ENCODE measurements around the gene CAD.
"Not testable (repeated sequence)": the region's sequence is repeated elsewhere in the genome, so short reads cannot be mapped to it uniquely, and the experiment has no call there.

The CAD gene

DNA sequence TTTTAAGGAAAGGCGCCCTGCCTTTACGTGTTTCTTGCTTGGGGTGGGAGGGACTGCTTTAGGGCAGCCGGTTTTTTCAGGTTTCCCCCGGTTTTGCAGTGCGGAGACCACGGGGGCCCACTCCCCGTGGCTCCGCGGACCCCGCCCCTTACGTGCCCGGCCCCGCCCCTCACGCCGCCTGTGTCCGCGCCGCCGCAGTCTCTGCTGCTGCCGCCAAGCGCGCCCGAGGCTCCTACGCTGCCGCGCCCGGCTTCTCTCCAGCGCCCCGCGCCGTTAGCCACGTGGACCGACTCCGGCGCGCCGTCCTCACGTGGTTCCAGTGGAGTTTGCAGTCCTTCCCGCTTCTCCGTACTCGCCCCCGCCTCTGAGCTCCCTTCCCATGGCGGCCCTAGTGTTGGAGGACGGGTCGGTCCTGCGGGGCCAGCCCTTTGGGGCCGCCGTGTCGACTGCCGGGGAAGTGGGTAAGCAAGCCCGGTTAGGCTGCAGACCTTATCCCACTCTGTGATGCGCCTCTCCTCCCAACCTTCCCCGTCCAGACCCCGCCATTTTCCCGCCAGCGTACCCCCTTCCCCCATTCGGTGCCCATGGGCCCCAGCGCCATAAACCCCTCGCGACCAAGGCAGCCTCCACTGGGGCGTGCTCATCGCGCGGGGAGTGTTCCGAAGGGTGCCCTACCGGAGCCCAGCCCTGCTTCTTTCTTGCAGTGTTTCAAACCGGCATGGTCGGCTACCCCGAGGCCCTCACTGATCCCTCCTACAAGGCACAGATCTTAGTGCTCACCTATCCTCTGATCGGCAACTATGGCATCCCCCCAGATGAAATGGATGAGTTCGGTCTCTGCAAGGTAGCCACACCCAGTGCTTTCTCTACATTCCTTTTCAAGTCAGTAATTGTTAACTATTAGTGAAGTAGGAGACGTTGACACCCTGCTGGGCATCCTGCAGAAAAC lies at the start of gene CAD:
Gene CAD (plus strand): TSS at position 197 of the 949 bp plus-strand sequence. CDS start 183 bp downstream, at position 380.
- peak; percentile 84 for DNase-seq (ENCODE audit: low spot score)

DNA sequence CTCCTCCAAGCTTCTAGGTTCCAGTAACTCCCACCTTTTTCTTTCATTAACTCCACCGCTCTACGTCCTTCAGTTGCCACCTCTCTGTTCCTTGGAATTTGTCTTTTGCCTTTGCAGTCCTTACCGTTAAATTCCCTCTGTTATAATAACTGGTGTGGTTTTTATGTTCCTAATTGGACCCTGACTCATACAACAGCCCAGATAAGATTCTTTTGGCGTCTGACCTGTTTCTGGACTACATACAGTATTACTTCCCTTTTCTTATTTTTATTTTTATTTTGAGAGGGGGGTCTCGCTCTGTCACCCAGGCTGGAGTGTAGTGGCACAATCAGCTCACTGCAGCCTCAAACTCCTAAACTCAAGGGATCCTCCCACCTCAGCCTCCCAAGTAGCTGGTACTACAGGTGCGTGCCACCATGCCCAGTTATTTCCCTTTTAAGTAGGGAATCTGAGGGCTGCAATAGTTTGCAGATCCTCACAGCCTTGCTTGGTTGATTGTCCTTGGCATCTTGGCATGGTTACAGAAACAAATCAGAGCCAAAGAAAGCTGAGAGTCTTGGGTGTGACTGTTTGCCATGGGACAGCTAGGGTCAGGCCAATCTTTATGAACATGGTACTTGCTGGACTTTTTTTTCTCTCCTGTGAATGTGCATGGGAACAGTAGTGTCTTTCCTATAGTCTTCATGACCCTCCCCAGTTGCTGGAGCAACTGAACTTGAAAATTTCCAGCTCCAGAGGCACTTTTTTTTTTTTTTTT lies 46.4 kb upstream of the CAD start:
- DNase-seq (ENCODE audit: low spot score), result no peak

DNA sequence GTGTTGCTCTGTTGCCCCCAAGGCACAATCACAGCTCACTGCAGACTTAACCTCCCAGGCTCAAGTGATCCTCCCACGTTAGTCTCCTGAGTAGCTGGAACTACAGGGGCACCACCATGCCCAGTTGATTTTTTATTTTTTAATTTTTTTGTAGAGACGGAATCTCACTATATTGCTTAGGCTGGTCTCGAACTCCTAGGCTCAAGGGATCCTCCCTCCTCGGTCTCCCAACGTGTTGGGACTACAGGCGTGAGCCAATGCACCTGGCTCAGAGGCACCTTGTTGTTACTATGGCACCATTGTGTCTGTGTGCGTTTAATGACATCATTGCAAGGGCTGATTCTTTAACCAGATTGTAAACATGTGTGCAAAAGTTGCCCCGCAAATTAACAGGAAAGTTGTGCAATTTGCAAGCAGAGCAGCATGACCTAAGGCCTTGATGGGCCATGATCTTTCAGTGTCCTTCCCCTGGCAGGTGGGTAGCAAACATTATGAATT lies 45.8 kb upstream of the CAD start:
- DNase-seq (ENCODE audit: low spot score), result no peak

DNA sequence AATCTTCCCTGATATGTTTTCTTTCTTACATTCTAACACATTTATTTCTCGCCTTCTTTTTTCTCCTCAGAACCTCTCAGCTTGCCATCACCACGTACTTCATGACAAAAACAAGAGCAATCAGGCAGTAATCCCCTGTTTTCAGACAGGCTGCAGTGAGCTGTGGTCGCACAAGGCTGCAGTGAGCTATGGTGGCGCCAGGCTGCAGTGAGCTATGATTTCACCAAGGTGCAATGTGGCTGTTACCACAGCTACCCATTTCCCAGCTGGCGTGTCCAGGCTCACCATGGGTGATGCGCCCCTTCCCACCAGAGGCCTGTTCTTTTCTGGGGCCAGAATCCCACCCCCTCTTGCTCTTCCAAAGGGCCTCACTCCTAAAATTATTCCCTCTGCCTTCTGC lies 42.5 kb upstream of the CAD start:
- DNase-seq (ENCODE audit: low spot score), result no peak

DNA sequence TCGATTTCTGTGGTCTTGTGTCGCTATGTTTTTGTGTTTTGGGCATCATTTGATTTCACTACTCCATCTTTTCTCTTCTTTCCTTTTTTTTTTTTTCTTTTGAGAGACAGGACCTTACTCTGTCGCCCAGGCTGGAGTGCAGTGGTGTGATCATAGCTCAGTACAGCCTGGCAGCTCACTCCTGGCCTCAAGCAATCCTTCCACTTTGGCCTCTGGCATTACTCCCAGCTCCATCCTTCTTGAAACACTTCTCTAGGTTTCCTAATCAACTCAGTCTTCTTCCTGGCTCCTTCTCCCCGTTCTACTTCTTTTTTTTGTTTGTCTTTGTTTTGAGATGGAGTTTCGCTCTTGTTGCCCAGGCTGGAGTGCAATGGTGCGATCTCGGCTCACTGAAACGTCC lies 41.8 kb upstream of the CAD start:
- no peak for DNase-seq (ENCODE audit: low spot score)

DNA sequence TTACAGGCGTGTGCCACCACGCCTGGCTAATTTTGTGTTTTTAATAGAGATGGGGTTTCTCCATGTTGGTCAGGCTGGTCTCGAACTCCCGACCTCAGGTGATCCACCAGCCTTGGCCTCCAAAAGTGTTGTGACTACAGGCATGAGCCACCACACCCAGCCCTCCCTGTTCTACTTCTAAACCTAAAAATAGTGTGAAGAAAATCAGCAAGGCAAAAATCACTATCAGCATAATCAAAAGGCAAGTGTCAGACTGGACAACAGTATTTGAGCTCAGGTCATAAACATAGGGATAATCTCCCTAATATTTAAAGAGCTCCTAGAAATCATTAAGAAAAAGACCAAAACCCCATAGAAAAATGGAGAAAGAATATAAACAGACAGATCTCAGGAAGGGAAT lies 41.4 kb upstream of the CAD start:
- DNase-seq (ENCODE audit: low spot score), result not testable (repeated sequence)

DNA sequence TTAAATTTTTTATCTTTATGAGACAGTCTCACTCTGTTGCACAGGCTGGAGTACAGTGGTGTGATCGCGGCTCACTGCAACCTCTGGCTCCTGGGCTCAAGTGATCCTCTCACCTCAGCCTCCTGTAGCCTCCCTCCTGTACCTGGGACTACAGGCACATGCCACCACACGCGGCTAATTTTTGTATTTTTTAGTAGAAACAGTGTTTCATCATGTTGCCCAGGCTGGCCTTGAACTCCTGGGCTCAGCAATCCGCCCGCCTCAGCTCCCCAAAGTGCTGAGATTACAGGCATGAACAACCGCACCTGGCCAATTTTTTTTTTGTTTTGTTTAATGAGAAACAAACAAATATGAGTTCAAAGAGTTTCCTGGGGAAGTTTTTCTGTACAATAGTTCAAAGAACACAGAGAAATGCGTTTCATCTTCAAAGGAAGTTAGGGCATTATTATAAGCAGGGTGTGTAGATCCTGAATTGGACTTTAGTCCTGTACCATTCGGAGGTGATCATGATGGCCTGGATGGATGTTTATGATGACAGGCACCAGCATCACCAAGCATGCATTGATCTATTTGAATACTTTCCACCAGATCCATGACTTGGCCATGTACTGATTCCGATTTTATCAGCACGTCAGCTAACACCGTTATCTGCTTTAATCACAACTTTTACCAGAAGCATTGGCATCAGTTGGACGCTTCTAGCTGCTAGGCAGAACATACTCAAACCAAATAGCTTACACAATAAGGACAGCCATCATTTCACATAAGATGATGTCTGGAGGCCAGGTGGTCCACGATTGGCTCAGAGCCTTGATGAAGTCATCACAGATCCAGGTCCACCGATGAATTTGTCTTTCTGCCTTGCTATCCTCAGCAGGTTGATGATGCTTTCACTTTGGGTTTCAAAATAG lies 39.5 kb upstream of the CAD start:
- DNase-seq (ENCODE audit: low spot score), result no peak

DNA sequence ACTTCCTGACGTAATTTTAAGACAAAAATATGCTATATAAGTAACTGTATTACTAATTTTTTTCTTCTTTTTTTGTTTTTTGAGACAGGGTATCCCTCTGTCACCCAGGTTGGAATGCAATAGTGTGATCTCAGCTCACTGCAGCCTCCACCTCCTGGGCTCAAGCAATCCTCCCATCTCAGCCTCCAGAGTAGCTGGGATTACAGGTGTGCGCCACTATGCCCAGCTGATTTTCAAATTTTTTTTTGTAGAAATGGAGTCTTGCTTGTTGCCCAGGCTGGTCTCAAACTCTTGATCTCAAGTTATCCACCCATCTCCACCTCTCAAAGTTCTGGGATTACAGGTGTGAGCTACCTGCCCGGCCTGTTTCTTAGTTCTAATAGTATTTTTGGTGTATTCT lies 38.7 kb upstream of the CAD start:
- no peak for DNase-seq (ENCODE audit: low spot score)

DNA sequence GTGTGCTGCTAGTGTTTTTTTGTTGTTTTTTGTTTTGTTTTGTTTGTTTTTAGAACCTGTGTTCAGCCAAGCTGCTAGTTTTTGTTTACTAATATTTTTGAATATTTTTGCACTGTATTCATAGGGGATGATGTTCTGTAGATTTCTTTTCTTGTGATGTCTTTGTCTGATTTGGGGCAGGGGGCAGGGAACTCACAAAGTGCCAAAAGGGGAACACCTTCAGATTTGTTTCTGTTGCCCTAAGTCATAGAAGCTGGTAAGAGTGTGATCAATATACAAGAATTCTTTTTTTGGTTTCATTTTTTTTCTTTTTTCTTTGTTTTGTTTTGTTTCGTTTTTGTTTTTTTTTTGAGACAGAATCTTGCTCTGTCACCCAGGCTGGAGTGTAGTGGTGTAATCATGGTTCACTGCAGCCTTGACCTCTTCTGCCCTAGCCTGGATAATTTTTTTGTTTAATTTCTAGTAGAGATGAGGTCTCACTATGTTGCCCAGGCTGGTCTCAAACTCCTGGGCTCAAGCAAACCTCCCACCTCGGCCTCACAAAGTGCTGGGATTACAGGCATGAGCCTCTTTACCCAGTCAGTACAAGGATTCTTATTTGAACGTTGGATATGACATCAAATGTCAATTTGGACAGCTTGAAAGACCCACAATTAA lies 37.7 kb upstream of the CAD start:
- DNase-seq (ENCODE audit: low spot score), result no peak

DNA sequence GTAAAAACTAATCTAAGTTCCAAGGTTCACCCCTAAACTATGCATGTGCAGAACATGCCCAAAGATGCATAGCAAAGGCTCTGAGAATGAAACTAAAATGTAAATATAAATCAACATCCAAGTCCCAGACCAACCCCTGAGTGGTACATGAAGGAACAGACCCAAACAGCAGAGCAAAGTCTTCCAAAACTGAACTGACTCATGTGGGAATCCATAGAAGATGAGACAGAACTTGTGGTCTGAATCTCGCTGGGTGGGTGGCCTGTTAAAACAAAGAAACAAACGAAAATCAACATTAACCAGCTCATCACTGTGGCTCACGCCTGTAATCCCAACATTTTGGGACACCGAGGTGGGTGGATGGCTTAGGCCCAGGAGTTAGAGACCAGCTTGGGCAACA lies 34.8 kb upstream of the CAD start:
- no peak for DNase-seq (ENCODE audit: low spot score)

DNA sequence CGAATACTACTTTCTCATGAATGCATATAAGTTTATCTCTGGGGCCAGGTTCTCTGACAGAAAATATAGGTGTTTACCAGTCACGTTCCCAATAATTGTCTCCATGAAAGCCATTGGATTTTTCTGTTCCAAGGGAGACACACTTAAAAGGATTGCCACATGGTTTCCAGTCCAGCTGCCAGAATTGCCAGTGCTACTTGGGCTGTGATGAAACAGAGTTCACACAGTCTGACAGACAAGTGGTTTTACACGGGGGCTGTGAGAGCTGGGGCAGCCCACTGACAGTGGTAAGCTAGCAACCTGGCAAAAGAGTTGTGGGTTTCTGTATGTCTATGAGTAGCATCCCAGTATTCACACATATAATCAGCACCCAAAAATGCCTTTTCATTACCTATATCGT lies 33.1 kb upstream of the CAD start:
- DNase-seq (ENCODE audit: low spot score), result no peak

DNA sequence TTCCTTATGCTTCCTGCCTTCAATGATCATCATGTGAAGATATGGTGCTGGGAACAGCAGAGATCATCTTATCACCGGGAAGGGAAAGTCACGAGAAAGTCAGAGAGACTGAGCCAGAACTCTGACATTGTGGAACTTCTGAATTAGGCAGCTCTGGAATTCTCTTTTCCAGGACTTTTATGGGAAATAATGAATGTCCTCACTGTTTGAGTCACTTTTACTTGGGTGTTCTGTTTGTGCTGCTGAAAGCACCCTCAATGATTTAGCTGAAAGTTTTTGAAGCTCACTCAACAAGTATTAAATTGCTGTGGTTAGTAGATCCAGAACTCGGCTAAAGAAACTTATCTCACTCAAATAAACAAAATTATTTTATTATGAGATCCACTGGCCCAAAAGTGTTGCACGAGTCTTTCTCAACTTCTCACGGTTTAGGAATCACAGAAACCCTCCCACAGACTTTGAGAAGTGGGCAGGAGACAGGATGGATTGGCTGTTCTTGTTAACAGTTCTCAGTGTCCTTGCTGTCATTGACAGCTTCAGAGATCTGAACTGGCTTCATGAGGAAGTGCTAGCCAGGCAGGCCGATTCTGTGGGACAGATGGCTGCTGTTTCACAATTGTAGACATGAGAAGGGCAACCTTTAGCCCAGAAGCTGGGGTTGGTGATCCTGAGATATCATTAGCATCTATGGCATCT lies 31.7 kb upstream of the CAD start:
- DNase-seq (ENCODE audit: low spot score), result no peak

DNA sequence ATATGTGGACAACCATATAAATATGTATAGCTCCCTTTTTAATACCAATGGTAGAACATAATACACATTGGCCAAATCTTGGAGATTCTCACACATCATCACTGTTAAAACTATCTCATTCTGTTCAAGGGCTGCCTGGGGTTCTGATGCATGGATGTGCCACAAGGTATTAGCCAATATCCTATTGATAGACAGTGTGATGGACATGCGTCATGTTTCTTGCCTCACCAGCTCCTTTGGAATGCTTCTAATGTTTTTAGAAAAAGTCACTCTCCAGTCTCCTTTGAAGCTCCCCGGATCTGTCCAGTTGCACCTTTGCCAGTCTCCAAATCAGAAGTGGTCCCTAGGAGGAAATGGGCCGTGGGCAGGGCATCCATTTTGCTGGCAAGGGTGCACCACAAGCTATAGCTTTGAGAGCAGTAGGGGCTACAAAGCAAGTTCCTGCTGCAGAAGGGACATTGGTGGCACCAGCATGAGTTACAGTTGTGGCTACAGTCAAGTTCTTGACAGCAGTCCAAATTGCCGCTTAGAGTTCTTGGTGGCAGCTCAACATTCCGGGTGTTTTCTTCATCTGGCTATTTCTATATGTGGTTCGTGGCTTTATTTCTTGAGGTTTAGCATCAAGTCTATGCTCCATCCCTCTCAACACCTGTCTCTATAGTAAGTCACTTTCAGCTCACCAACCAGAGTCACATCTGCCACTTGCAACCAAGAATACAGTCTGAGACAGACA lies 30.4 kb upstream of the CAD start:
- DNase-seq (ENCODE audit: low spot score), result no peak

DNA sequence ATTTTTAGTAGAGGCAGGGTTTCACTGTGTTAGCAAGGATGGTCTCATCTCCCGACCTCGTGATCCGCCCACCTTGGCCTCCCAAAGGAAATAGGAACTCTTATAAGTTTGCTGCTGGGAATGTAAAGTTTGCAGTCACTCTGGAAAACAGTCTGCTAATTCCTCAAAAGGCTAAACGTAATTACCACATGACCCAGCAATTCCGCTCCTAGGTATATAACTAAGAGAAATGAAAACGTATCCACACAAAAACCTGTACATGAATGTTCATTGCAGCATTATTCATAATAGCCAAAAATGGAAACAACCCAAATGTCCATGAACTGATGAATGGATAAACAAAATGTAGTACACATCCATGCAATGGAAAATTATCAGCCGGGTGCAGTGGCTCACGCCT lies 27.2 kb upstream of the CAD start:
- DNase-seq (ENCODE audit: low spot score), result no peak

DNA sequence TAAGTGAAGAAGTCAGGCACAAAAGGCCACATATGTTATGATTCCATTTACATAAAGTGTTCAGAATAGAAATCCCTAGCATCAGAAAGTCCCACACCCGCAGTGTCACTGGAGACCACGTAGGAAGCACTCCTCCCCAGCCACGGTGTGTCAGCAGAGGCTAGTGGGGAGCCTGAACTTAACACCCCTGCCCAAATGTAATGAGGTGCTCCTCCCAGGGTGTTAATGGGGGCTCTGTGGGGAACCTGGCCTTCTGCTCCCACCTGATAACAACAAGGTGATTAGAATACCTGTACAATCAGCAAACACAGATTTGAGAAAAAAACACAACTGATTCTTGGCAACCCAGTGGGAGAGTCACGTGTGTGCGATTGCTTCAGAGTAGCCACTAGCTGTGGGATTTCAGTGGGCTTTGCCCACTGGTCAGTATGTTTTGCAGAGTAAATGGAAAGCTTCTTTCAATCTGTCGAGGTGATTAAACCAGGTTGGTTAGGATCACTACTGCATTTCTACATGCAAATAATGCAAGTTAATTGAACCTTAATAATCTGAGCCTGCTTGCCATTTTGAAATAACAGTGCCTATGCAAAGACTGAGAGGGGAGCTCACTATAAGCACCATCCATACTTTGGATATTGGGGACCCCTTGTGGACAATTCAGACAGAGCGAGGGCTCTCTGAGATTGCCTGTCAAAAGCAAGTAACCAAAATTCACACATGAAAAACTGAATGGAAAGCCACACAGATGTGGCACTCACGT lies 25.9 kb upstream of the CAD start:
- peak; percentile 74 for DNase-seq (ENCODE audit: low spot score)

DNA sequence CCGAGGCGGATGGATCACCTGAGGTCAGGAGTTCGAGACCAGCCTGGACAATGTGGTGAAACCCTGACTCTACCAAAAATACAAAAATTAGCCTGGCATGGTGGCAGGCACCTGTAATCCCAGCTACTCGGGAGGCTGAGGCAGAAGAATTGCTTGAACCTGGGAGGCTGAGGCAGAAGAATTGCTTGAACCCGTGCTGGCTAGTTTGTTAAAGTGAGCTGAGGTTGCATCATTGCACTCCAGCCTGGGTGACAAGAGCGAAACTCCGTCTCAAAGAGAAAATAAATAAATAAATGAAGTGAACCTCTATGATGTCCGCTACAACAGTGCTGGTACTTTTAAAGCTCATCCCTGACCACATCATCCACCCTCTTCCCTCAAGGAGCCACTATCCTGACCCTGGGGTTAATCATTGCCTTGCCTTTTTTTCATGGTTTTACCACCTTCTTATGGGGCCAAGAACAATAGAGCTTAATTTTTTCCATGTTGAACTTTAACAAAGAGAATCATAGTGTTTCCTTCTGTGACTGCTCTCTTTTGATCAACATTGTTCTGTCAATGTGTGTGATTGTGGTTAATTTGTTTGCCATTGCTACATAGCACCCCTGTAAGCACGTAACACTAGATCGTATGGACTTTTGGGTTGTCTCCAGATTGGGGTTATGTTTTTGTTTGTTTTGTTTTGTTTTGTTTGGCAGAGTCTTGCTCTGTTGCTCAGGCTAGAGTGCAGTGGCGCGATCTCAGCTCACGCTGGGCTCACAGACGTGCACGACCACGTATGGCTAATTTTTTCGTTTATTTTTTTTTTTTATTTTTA lies 22.4 kb upstream of the CAD start:
- no peak for DNase-seq (ENCODE audit: low spot score)

DNA sequence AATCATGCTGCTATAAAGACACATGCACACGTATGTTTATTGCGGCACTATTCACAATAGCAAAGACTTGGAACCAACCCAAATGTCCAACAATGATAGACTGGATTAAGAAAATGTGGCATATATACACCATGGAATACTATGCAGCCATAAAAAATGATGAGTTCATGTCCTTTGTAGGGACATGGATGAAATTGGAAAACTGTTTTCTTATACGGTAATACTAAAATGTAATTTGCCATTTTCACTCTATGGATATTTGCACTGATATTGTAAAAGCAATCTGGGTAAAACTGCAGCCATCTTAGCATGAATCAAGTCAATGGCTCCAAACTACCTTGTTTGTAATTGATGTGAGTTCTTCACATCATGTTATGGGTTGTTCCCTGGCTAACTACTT lies 21.4 kb upstream of the CAD start:
- DNase-seq (ENCODE audit: low spot score), result not testable (repeated sequence)

DNA sequence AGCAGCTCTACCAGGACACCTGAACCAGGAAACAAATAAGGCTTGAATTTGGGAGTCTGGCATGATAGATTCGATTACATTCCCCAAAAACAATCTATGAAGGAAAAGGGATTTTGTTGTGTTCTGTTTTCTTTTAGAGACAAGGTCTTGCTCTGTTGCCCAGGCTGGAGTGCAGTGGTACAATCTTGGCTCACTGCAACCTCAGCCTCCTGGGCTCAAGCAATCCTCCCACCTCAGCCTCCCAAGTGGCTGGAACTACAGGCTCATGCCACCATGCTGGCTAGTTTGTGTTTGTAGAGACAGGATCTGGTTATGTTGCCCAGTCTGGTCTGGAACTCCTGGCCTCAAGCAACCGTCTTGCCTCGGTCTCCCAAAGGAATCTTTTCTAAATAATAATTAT lies 19.1 kb upstream of the CAD start:
- DNase-seq (ENCODE audit: low spot score), result not testable (repeated sequence)

Measured in cerebellar cortex (tissue), 1 donor.